Spinal cord (tissue), 10 donors: ENCODE measurements around the gene XXYLT1. TPM values are rescaled to one million over a fixed set of nuclear protein-coding genes. Genes with fewer than 3 reads are reported as not detected.

Experiments used
- DNase-seq, 6 donors: peaks; one replicate each; pipeline versions ENCODE4 v3.0.0 to v3.0.0-alpha.2; 2013 to 2015; ENCODE audit warnings: low spot score in 6 of 6, low read depth in 4 of 6
- H3K27ac ChIP-seq: one replicate; pipeline ENCODE4 v1.5.1; 2013; ENCODE audit warnings: low read depth, low read length, control low read depth
- H3K27me3 ChIP-seq: one replicate; pipeline ENCODE4 v1.6.1; 2013; ENCODE audit warnings: low read length; ENCODE audit not compliant: control insufficient read depth, insufficient read depth
- H3K36me3 ChIP-seq: one replicate; pipeline ENCODE4 v1.6.1; 2013; ENCODE audit warnings: low read length; ENCODE audit not compliant: control insufficient read depth, insufficient read depth
- H3K4me1 ChIP-seq: one replicate; pipeline ENCODE4 v1.6.1; 2013; ENCODE audit warnings: low read length; ENCODE audit not compliant: control insufficient read depth, insufficient read depth
- H3K4me3 ChIP-seq: one replicate; pipeline ENCODE4 v1.5.1; 2013; ENCODE audit warnings: low read depth, low read length, control low read depth
- H3K9me3 ChIP-seq: one replicate; pipeline ENCODE4 v1.6.1; 2013; ENCODE audit warnings: low read length; ENCODE audit not compliant: control insufficient read depth, insufficient read depth
- WGBS: methylation state at CpG from one replicate; pipeline ENCODE4 v1.1.5; 2013; ENCODE audit warnings: missing lambda C conversion rate; ENCODE audit not compliant: insufficient coverage; 5-methylcytosine and 5-hydroxymethylcytosine counted together
- polyA plus RNA-seq, 2 donors: library from polyadenylated mRNA; unstranded; fragments of 120-200 nt; gene quantifications; one replicate each; pipeline ENCODE4 v1.2.1, GENCODE V29; 2013; ENCODE audit not compliant: insufficient read length in 2 of 2
- total RNA-seq, 2 donors: library from RNA; depleted of rRNA in 1 of 2; stranded (reverse); fragments of 120-200 nt in 1 of 2; fragments of >200 nt in 1 of 2; gene quantifications; one replicate each; pipeline versions ENCODE4 v1.2.3 to v1.2.4, GENCODE V29; 2013 to 2014
- donor health status: healthy.

Gene XXYLT1
- total and polyA plus RNA-seq, 4 donors = 28.0 to 47.9 (median 37.5) TPM

DNA sequence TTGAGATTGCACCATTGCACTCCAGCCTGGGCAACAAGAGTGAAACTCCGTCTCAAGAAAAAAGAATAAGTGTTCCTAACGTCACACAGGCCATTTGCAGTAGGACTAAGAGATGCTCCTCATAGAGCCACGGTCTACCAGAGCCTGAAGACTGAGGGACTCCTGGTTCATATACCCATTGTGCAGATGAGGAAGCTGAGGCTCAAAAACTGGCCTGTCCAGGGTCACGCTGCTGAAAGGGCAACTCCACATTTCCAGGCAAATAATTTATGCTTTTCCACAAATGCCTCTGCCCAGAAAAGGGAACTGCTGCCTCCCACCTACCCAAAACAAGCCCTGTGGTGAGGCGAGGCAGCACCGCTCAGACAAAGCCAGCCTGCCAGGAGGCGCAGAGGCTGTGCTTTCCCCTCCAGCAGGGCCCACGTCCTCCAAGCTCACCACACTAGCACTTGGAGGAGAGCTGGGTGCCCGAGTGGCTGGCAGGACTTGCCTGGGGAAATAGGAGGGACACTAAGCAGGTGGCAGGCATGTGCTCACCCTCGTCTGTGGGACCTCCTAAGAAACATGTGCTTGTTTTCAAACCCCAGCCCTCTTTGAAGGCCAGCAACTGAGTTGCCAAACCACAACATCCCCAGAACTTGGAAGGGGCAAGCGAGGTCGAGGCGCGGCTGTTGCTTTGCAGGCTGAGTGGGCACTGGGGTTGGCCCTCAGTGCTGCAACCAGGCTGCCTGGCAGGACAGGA, 195.6 kb downstream of the XXYLT1 start:
- 93% methylated on average over 10 of the region's 14 CpGs for WGBS
- Histone ChIP-seq H3K4me1 (peaks cover 18% of the 10 kb centered on the region), H3K27ac (no peak overlapping the region), H3K36me3 (peaks cover 24% of the 10 kb centered on the region), H3K9me3 (no peaks in the 10 kb centered on the region), H3K27me3 (no peaks in the 10 kb centered on the region), H3K4me3 (no peak overlapping the region)
- no peak for DNase-seq

- WGBS = 92% methylated on average over 22 of the region's 25 CpGs
- peaks cover 11% of the 10 kb centered on the region for H3K4me1 ChIP-seq
- H3K27ac ChIP-seq = no peak overlapping the region
- H3K9me3 ChIP-seq = no peaks in the 10 kb centered on the region
- no peak for DNase-seq
- H3K36me3 ChIP-seq = peaks cover 29% of the 10 kb centered on the region
- no peak overlapping the region for H3K4me3 ChIP-seq
- H3K27me3 ChIP-seq = no peaks in the 10 kb centered on the region
Measured at GRCh38 chr3:195073866-195074860, 196.8 kb downstream of the XXYLT1 start.

DNA sequence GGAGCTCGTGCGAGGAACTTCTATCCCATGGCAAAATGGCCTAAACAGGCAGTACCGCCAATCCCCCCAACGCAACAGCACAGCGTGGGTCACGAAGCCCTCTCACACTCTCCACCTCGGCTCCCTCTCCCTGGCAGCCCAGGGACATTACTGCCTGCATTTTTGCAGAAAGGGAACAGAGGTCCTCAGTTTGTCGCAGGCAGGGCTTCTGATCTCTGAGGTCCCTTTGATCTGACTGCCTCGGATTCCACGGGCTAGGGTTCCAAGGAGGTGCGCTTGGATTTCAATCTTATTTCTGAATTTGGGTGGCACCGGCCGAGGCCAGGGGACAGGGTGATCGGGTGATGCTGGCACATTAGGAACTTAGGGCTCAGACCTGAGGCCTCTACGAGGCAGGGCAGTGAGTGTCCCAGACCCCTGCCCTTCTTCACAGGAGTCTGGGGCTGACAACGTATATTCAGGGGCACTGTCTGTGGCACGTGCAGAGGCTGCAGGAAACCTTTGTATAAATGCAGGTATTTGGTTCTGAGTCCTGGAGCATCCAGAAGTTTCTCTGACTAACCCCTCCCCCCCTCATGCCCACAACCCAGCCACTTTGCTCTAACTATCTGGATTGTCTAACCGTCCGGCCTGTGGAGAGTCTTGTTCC, 197.9 kb downstream of the XXYLT1 start:
- peaks cover 34% of the 10 kb centered on the region for H3K36me3 ChIP-seq
- H3K27ac ChIP-seq = no peak overlapping the region
- H3K9me3 ChIP-seq = no peaks in the 10 kb centered on the region
- H3K4me3 ChIP-seq = no peak overlapping the region
- no peak for DNase-seq
- H3K4me1 ChIP-seq = peaks cover 11% of the 10 kb centered on the region
- H3K27me3 ChIP-seq = no peaks in the 10 kb centered on the region
- whole genome bisulfite sequencing = 85% methylated on average over 14 of the region's 19 CpGs

DNA sequence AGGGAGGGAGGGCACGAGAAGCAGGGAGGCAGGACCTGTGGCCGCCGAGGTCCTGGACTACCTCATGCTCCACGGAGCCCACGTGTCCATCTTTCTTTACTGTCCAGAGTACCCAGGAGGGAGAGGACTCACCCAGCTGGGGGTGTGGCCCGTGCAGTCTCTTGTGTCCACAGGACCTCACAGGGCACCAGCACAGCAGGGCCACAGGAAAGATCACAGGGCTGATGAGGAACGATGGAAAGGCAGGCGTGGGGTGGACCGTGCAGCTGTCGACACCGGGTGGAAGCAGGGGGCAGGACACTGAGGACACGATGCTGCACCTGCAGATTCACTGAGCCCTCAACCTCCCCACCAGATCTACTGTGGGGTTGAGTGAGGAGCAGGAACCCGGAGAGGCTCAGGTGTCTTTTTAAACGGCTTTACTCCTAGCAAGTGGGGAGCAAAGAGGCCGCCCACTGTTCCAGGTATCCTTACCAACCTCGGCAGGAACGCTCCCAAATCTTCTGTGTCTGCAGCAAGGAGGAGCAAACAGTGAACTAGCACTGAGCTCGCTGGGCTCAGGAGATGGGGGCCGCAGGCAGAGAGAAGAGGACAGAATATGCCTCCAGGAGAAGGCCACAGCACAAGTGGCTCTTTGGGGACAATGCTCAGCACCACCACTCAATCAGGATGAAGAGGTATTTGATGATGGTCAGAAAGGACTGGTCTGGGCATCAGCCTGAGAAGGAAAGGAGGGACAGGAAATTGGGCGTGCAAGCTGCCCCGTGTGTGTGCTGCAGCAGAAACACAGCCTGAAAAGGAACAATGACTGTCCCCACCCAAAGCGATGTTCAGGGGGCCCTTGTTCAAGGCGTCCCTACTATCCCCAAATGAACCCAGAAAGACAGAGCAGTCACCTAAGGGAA, 198.8 kb downstream of the XXYLT1 start:
- Histone ChIP-seq H3K27ac (no peak overlapping the region), H3K27me3 (no peaks in the 10 kb centered on the region), H3K36me3 (peaks cover 31% of the 10 kb centered on the region), H3K4me3 (no peak overlapping the region), H3K4me1 (peaks cover 11% of the 10 kb centered on the region), H3K9me3 (no peaks in the 10 kb centered on the region)
- DNase-seq = no peak
- 87% methylated on average over 16 of the region's 23 CpGs for WGBS

- H3K4me3 ChIP-seq = no peak overlapping the region
- no peak for DNase-seq
- H3K4me1 ChIP-seq = peaks cover 6% of the 10 kb centered on the region
- no peak overlapping the region for H3K27ac ChIP-seq
- no peaks in the 10 kb centered on the region for H3K27me3 ChIP-seq
- no peaks in the 10 kb centered on the region for H3K9me3 ChIP-seq
- WGBS = 95% methylated on average over 16 of the region's 19 CpGs
- peaks cover 35% of the 10 kb centered on the region for H3K36me3 ChIP-seq
Measured at GRCh38 chr3:195071011-195071728, 199.8 kb downstream of the XXYLT1 start.

- DNase-seq = no peak
- 93% methylated on average over 4 of the region's 6 CpGs for WGBS
- H3K27me3 ChIP-seq = no peaks in the 10 kb centered on the region
- H3K36me3 ChIP-seq = peaks cover 37% of the 10 kb centered on the region
- H3K4me1 ChIP-seq = no peaks in the 10 kb centered on the region
- no peak overlapping the region for H3K27ac ChIP-seq
- no peaks in the 10 kb centered on the region for H3K9me3 ChIP-seq
- H3K4me3 ChIP-seq = no peak overlapping the region
Measured at GRCh38 chr3:195070336-195070735, 200.6 kb downstream of the XXYLT1 start.

DNA sequence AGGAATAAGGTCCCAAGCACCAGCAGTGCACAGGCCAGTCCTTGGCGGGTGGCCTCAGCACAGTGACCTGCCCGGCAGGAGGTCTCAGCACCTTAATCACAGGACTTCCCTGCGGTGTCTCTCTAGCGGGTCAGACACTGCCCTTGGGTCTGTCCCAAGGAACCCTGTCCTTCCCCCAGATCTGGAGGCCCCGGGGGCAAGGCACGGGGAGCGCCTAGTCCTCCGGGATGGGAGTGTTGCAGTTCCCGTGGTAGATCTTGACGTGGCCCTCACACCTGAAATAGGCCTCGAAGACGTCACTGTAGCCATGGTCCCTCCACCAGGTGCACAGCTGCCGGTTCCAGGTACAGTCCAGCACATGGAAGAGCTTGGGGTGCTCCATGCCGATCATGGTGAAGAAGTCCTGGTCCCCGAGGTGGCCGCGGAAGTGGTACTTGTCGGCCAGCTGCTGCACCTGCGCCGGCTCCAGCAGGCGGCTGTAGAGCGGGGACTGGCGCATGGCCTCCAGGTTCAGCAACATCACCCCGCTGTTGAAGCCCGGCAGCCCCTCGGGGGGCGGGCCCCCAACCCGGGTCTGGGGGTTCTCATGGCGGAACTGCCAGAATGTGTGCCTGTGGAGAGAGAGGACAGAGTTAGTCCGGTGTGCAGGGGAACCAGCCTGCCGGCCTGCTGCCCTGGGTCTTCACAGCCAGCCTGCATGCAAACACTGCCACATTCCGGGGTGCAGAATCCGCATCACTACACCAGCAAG, 201.3 kb downstream of the XXYLT1 start:
- no peak overlapping the region for H3K27ac ChIP-seq
- DNase-seq = no peak
- no peaks in the 10 kb centered on the region for H3K27me3 ChIP-seq
- H3K4me1 ChIP-seq = no peaks in the 10 kb centered on the region
- no peaks in the 10 kb centered on the region for H3K9me3 ChIP-seq
- peaks cover 39% of the 10 kb centered on the region for H3K36me3 ChIP-seq
- no peak overlapping the region for H3K4me3 ChIP-seq
- WGBS = 98% methylated on average over 33 of the region's 33 CpGs
